CD4-positive, alpha-beta T cell treated with Interleukin-6 for 4 hours (primary cell): ENCODE results near the gene NAA11.

Source experiments
- DNase-seq: peaks from one replicate; pipeline ENCODE4 v3.0.0-alpha.2; 2020; ENCODE audit warnings: mixed read lengths

NAA11 gene

GRCh38 chr4:79325864-79326328 is at the start of gene NAA11:
NAA11 (minus strand) TSS chr4:79326061; CDS start chr4:79325877, 184 bp downstream.
- DNase-seq, result no peak

- no peak for DNase-seq
These were observed 44.2 kb upstream of the NAA11 start for GRCh38 chr4:79370026-79370425.

GRCh38 chr4:79367096-79367495 is 41.2 kb upstream of the NAA11 start:
- DNase-seq, result no peak

GRCh38 chr4:79366422-79366821 is 40.6 kb upstream of the NAA11 start:
- DNase-seq, result no peak

- no peak for DNase-seq
These were observed 38.2 kb upstream of the NAA11 start for GRCh38 chr4:79364061-79364460.

- no peak for DNase-seq
These were observed 36.8 kb upstream of the NAA11 start for GRCh38 chr4:79362626-79363025.

- DNase-seq, result no peak
These were observed 34.1 kb upstream of the NAA11 start for GRCh38 chr4:79360006-79360405.

- no peak for DNase-seq
These were observed 32.6 kb upstream of the NAA11 start for GRCh38 chr4:79358438-79358837.

GRCh38 chr4:79357365-79357764 is 31.5 kb upstream of the NAA11 start:
- no peak for DNase-seq

- no peak for DNase-seq
These were observed 27.2 kb upstream of the NAA11 start for GRCh38 chr4:79353075-79353474.

- DNase-seq, result no peak
These were observed 22.5 kb upstream of the NAA11 start for GRCh38 chr4:79348405-79348804.

GRCh38 chr4:79341893-79342653 is 16.2 kb upstream of the NAA11 start:
- DNase-seq, result no peak

- no peak for DNase-seq
These were observed 14.7 kb upstream of the NAA11 start for GRCh38 chr4:79340568-79340967.

- no peak for DNase-seq
These were observed 12.3 kb upstream of the NAA11 start for GRCh38 chr4:79338148-79338547.

- no peak for DNase-seq
These were observed 8.9 kb upstream of the NAA11 start for GRCh38 chr4:79334783-79335182.

GRCh38 chr4:79334341-79334740 is 8.5 kb upstream of the NAA11 start:
- no peak for DNase-seq

GRCh38 chr4:79331126-79331876 is 5.4 kb upstream of the NAA11 start:
- DNase-seq, result no peak

- no peak for DNase-seq
These were observed 4.9 kb upstream of the NAA11 start for GRCh38 chr4:79330720-79331119.

- DNase-seq, result no peak
These were observed 425 bp downstream of the NAA11 start for GRCh38 chr4:79325436-79325835.

GRCh38 chr4:79319975-79320374 is 5.9 kb downstream of the NAA11 start:
- no peak for DNase-seq

- DNase-seq, result no peak
These were observed 8.2 kb downstream of the NAA11 start for GRCh38 chr4:79317711-79318110.

GRCh38 chr4:79315891-79316290 is 10.0 kb downstream of the NAA11 start:
- no peak for DNase-seq

GRCh38 chr4:79311279-79311678 is 14.6 kb downstream of the NAA11 start:
- DNase-seq, result no peak

- DNase-seq, result no peak
These were observed 16.9 kb downstream of the NAA11 start for GRCh38 chr4:79308971-79309370.
